ENCODE data around the gene EXOG. TPM values are rescaled to one million over a fixed set of nuclear protein-coding genes. Genes with fewer than 3 reads are reported as not detected.

Gene EXOG, protein sequence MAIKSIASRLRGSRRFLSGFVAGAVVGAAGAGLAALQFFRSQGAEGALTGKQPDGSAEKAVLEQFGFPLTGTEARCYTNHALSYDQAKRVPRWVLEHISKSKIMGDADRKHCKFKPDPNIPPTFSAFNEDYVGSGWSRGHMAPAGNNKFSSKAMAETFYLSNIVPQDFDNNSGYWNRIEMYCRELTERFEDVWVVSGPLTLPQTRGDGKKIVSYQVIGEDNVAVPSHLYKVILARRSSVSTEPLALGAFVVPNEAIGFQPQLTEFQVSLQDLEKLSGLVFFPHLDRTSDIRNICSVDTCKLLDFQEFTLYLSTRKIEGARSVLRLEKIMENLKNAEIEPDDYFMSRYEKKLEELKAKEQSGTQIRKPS
- polyA plus RNA-seq: 10 to 100 TPM in 1 of 3 donors, 1 to 10 TPM in 2; 2.9 to 19.6 (median 6.9) TPM

- Mint-ChIP-seq H3K4me1 (peaks cover 21 to 36% of the 10 kb centered on the region in 2 donors), H3K36me3 (peaks cover 0 to 10% (median 0%) of the 10 kb centered on the region in 3 donors), H3K27ac (peak within 1 kb of the TSS; percentile 79 to 93 (median 90)), H3K4me3 (peak within 1 kb of the TSS; percentile 91 to 99 (median 97)), H3K9me3 (no peaks in the 10 kb centered on the region), H3K27me3 (ENCODE audit: low read depth in 3 of 3) (peaks cover 0 to 8% (median 6%) of the 10 kb centered on the region in 3 donors)
- DNase-seq: peak; percentile 86 to 91 (median 87)
Measured at GRCh38 chr3:38496131-38496910, at the start of gene EXOG. EXOG (plus strand) TSS chr3:38496340; CDS start chr3:38496368, 28 bp downstream.

DNA sequence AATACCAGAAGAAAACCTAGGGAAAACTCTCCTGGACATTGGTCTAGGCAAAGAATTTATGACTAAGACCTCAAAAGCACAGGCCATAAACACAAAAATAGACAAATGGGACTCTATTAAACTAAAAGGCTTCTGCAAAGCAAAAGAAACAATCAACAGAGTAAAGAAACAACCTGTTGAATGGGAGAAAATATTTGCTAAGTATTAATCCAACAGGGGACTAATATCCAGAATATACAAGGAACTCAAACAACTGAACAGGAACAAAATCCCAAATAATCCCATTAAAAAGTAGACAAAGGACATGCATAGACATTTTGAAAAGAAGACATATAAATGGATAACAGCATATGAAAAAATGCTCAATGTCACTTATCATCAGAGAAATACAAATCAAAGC, 49.3 kb upstream of the EXOG start:
- peaks cover 0 to 17% (median 10%) of the 10 kb centered on the region in 3 donors for H3K27me3 Mint-ChIP-seq (ENCODE audit: low read depth in 3 of 3)
- H3K9me3 Mint-ChIP-seq: no peaks in the 10 kb centered on the region
- no peak for DNase-seq
- no peak overlapping the region for H3K4me3 Mint-ChIP-seq
- H3K4me1 Mint-ChIP-seq: no peaks in the 10 kb centered on the region
- H3K36me3 Mint-ChIP-seq: peaks cover 0 to 3% (median 0%) of the 10 kb centered on the region in 3 donors
- H3K27ac Mint-ChIP-seq: no peak overlapping the region

- no peak for DNase-seq
- peak overlapping the region in 1 of 5 donors; percentile 32 for H3K4me3 Mint-ChIP-seq
- H3K36me3 Mint-ChIP-seq: no peaks in the 10 kb centered on the region
- peaks cover 2 to 22% (median 14%) of the 10 kb centered on the region in 3 donors for H3K27me3 Mint-ChIP-seq (ENCODE audit: low read depth in 3 of 3)
- H3K9me3 Mint-ChIP-seq: no peaks in the 10 kb centered on the region
- no peak overlapping the region for H3K27ac Mint-ChIP-seq
- peaks cover 14 to 20% of the 10 kb centered on the region in 2 donors for H3K4me1 Mint-ChIP-seq
Measured at GRCh38 chr3:38450853-38451252, 45.3 kb upstream of the EXOG start.

DNA sequence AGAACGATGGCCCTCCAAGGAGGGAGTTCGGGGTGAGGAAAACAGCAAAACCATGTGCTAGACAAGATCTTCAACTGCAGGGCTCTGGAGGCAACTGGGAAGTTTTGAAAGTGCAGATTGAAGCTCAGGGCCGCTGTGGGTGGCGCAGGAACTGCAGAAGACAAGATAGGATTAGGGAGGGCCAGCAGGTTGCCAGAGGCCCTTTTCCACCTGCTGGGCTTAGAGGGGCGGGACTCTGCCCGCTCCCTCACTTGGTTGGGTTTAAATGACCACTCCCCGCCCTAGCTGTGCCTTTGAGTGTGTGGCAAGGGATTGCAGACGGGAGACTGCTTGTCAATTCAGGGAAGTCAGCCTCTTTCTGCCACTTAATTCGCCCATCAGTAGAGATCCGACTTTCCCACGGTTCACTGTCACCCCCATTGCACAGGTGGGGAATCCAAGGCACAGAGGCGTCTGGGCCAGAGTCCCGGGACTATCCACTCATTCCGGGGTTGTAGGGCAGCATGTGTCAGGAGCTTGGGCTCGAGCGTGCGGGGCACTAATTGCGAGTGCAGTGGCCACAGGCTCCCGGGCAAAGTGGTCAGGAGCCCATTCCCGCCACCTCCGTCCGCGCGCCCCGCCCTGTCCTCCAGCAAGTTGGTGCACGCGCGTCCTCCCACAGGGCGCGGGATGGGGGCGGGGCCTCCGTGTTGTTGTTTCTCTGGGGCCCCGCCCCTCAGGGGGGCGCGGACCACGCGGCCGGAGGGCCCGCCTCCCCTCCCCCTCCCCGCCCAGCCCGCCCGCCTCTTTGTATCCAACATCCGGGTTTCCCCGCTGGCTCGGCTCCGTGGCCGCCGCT, 42.8 kb upstream of the EXOG start, which contains the start of gene ACVR2B:
TSS of gene ACVR2B (plus strand) at position 816 of the 838 bp plus-strand sequence. CDS start 433 bp downstream, outside the sequence.
- DNase-seq: peak; percentile 38 to 55 (median 50)
- H3K4me1 Mint-ChIP-seq: peaks cover 16 to 20% of the 10 kb centered on the region in 2 donors
- H3K4me3 Mint-ChIP-seq: peak within 1 kb of the TSS; percentile 88 to 95 (median 94)
- peaks cover 2 to 10% (median 9%) of the 10 kb centered on the region in 3 donors for H3K27me3 Mint-ChIP-seq (ENCODE audit: low read depth in 3 of 3)
- no peaks in the 10 kb centered on the region for H3K36me3 Mint-ChIP-seq
- H3K9me3 Mint-ChIP-seq: no peaks in the 10 kb centered on the region
- peak within 1 kb of the TSS in 5 of 6 donors; percentile 23 to 80 (median 56) for H3K27ac Mint-ChIP-seq

- Mint-ChIP-seq H3K4me1 (peaks cover 16 to 20% of the 10 kb centered on the region in 2 donors), H3K36me3 (no peaks in the 10 kb centered on the region), H3K9me3 (no peaks in the 10 kb centered on the region), H3K27ac (no peak overlapping the region), H3K27me3 (ENCODE audit: low read depth in 3 of 3) (peaks cover 2 to 10% (median 9%) of the 10 kb centered on the region in 3 donors), H3K4me3 (peak overlapping the region in 2 of 5 donors; percentile 92 to 95)
- DNase-seq: no peak
Measured at GRCh38 chr3:38453913-38454177, 42.3 kb upstream of the EXOG start.

DNA sequence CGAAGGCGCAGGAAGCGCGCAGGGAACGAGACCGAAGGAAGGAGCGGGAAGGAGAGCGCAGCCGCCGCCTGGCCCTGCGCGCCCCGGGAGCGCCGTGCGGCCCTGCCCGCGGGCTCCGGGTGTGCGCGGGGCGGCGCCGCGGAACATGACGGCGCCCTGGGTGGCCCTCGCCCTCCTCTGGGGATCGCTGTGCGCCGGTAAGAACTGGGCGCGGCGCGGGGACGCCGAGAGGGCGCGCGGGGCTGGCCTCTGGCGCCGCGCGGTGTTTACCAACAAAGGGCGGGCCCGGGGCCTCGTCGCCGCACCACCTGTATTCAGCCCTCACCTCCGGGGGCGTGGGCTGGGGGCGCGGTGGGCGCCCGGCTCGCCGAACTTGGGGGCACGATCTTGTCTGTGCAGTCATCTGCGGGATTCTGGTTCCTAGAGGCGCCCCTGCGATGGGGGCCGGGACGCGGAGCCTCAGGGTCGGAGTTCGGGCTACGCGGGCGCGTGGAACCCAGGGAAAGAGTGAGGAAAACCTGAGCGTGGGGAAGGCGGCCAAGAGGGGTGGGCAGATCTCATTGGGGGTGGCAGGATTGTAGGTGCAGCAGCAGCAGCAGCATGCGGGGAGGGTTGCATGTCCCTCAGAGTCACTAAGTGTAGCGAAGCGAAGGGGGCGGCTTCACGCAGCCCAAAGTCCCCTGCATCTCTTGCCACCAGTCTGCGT, 41.8 kb upstream of the EXOG start:
- peak overlapping the region; percentile 87 to 95 (median 94) for H3K4me3 Mint-ChIP-seq
- H3K36me3 Mint-ChIP-seq: no peaks in the 10 kb centered on the region
- H3K27me3 Mint-ChIP-seq (ENCODE audit: low read depth in 3 of 3): peaks cover 2 to 9% (median 9%) of the 10 kb centered on the region in 3 donors
- DNase-seq: peak; percentile 17 to 28 (median 20)
- no peaks in the 10 kb centered on the region for H3K9me3 Mint-ChIP-seq
- peaks cover 16 to 20% of the 10 kb centered on the region in 2 donors for H3K4me1 Mint-ChIP-seq
- H3K27ac Mint-ChIP-seq: peak overlapping the region in 4 of 6 donors; percentile 34 to 80 (median 62)

GRCh38 chr3:38454884-38455638, 41.1 kb upstream of the EXOG start:
- H3K27me3 Mint-ChIP-seq (ENCODE audit: low read depth in 3 of 3): peaks cover 2 to 9% (median 7%) of the 10 kb centered on the region in 3 donors
- DNase-seq: peak; percentile 8 to 29 (median 22)
- no peaks in the 10 kb centered on the region for H3K9me3 Mint-ChIP-seq
- H3K36me3 Mint-ChIP-seq: no peaks in the 10 kb centered on the region
- peaks cover 16 to 20% of the 10 kb centered on the region in 2 donors for H3K4me1 Mint-ChIP-seq
- H3K27ac Mint-ChIP-seq: peak overlapping the region in 1 of 6 donors; percentile 60
- peak overlapping the region; percentile 92 to 95 (median 94) for H3K4me3 Mint-ChIP-seq

- peak overlapping the region in 1 of 6 donors; percentile 60 for H3K27ac Mint-ChIP-seq
- no peak for DNase-seq
- H3K36me3 Mint-ChIP-seq: no peaks in the 10 kb centered on the region
- peaks cover 16 to 20% of the 10 kb centered on the region in 2 donors for H3K4me1 Mint-ChIP-seq
- peak overlapping the region; percentile 83 to 95 (median 91) for H3K4me3 Mint-ChIP-seq
- H3K9me3 Mint-ChIP-seq: no peaks in the 10 kb centered on the region
- H3K27me3 Mint-ChIP-seq (ENCODE audit: low read depth in 3 of 3): peaks cover 2 to 9% (median 7%) of the 10 kb centered on the region in 3 donors
Measured at GRCh38 chr3:38455639-38456430, 40.3 kb upstream of the EXOG start.

- H3K27me3 Mint-ChIP-seq (ENCODE audit: low read depth in 3 of 3): peaks cover 4% of the 10 kb centered on the region in 3 donors
- peak overlapping the region in 2 of 5 donors; percentile 21 to 28 for H3K4me3 Mint-ChIP-seq
- no peaks in the 10 kb centered on the region for H3K36me3 Mint-ChIP-seq
- H3K27ac Mint-ChIP-seq: no peak overlapping the region
- DNase-seq: no peak
- H3K4me1 Mint-ChIP-seq: peaks cover 16 to 20% of the 10 kb centered on the region in 2 donors
- H3K9me3 Mint-ChIP-seq: no peaks in the 10 kb centered on the region
Measured at GRCh38 chr3:38457111-38458003, 38.8 kb upstream of the EXOG start.

GRCh38 chr3:38458796-38459498, 37.2 kb upstream of the EXOG start:
- Mint-ChIP-seq H3K9me3 (no peaks in the 10 kb centered on the region), H3K27ac (no peak overlapping the region), H3K4me3 (no peak overlapping the region), H3K36me3 (no peaks in the 10 kb centered on the region), H3K27me3 (ENCODE audit: low read depth in 3 of 3) (peaks cover 1 to 4% (median 3%) of the 10 kb centered on the region in 3 donors), H3K4me1 (peaks cover 8 to 10% of the 10 kb centered on the region in 2 donors)
- DNase-seq: no peak
